CD4-positive, alpha-beta T cell treated with Interleukin-6 at 100 ng/mL for 8 hours (primary cell): ENCODE data around the gene MATK.
A peak's percentile ranks its signal among the peaks of the same experiment; 100 is the strongest.
"Not testable (repeated sequence)": the region's sequence is repeated elsewhere in the genome, so short reads cannot be mapped to it uniquely, and the experiment has no call there.

Experiments
- DNase-seq: peaks from one replicate; pipeline ENCODE4 v3.0.0-alpha.2; 2020; ENCODE audit warnings: mixed read lengths, low spot score

The MATK gene

GRCh38 chr19:3770136-3770999 is 15.8 kb downstream of the MATK start:
- no peak for DNase-seq

DNA sequence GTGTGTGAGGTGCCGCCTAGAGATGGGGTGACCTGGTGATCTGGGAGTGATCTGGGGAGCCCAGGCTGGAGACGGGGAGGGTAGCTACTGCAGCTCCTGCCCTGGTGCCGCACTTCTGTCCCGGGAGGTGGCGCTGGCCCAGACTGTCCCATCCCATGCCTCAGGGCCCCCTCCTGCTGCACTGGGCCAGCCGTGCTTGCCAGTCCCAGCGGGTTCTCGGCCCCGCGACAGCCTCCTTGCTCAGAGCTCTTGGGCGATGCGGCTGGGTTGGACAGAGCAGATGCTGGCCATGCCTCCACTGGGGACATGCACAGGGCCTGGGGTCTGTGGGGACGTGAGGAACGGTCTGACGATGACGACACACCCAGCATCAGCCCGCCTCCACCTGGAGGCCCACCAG is 16.7 kb downstream of the MATK start:
- no peak for DNase-seq

DNA sequence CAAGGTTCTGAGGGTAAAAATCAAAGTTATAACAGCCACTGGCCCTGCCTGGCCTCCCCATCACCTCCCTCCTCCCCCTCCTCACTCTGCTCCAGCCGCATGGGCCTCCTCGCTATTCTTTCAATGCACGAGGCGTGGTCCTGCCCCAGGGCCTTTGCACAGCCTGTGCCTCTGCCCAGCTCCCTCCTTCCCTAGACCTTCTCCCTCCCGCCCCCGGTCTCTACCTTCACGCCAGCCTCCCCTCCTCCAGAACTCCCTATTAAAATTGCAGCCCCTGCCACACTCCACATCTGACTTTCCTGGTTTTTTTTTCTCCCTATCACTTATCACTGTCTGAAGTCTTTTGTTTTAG is 17.5 kb downstream of the MATK start:
- no peak for DNase-seq

DNA sequence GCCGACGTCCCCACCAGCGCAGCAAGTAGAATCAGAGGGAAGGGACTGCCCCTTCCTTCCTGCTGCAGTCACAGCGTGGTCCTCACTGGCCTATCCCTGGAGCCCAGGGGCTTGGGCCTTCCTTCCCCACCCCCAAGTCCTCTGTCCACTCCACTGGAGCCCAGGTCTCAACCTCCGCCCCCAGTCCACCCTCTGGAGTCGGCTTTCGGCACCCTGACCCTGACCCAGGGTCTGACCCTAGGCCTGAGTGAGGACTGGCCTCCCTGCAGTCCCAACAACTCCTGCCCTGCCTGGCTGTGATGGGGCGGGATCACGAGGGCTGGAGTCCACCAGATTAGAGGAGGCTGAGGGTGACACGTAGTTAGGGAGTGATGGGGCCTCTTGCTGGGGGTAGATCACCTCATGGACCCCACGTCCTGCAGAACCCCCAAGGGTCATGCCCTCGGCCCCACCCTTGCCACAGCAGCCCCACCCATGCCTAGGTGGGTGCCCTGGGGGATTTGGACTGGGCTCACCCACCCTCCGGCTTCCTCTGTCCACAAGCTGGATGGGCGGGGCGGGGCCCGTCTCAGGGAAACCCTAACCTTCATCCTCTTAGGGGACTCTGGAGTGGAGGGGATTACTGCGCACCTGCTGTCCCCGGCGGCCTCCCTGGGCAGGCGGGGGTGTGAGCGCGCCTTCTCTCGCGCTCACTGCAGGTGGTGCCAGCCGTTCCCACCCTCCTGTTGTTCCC is 18.0 kb downstream of the MATK start:
- DNase-seq, result no peak

DNA sequence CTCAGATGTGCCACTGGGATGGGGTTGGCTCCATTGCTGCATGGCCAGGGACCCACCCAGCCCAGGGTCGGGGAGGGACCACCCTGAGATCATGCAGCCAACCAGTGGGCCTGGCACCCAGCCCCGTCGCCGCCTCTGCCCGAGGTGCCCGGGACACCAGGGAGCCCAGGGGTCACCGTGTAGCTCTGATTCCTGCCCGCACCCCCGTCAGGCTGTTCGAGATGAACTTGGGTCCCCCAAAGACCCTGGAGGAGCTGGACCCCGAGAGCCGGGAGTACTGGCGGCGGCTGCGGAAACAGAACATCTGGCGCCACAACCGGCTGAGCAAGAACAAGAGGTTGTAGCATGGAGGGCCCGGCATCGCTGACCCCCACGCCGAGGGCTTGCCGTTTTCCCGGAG is 19.1 kb downstream of the MATK start:
- no peak for DNase-seq

DNA sequence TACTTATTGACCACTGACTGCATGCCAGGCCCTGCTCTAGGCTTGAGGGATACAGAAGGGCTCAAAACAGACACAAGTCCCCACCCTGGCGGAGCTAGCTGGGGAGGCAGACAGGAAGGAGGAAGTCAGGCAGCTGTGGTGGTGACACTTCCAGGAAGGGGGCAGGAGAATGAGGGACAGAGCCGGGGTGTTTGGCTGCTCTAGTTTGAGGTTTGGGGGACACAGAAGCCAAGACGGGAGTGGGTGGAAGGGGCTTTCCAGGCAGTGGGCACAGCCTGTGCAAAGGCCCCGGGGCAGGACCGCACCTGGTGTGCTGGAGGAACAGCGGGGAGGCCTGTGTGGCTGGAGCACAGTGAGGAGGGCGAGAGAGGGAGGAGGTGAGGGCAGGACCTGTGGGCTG is 19.7 kb downstream of the MATK start:
- no peak for DNase-seq

- DNase-seq, result not testable (repeated sequence)
Observed at GRCh38 chr19:3765757-3766156, 20.4 kb downstream of the MATK start.

DNA sequence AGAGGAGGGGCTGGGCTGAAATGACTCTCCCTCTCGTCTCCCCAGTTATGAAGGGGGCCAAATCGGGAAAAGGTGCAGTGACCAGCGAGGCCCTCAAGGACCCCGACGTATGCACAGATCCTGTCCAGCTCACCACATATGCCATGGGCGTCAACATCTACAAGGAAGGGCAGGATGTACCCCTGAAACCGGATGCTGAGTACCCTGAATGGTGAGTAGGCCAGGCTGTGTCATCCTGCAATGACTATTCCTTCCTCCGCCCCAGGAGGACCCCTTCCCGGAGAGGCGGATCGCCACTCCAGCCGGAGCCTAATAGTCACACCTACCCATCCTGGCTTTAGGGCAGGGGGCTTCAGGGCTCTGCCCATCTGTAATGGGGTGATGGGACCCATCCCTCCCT is 21.1 kb downstream of the MATK start:
- no peak for DNase-seq

- peak; percentile 100 for DNase-seq
Observed at GRCh38 chr19:3762501-3763459, 23.4 kb downstream of the MATK start, which contains the start of gene MRPL54. Gene MRPL54, plus strand, starts transcription at chr19:3762682. Its CDS starts 19 bp downstream, at chr19:3762701.

DNA sequence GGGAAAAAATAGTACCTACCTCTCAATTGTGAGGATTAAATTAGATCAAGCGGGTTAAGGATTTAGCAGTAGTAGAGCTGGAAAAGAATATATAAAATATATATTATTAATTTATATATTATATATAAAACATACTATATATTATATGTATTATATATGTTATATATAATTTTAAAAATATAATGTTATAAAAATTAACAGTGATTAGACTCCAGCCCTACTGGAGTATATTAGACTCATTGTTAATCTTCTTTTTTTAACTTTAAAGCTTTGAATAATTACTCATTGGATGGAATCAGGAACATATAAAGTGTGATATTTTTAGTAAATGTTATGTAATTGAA is 24.1 kb downstream of the MATK start:
- DNase-seq, result no peak

GRCh38 chr19:3761382-3762129 is 24.6 kb downstream of the MATK start, which contains the start of gene APBA3:
Gene APBA3, minus strand, starts transcription at chr19:3761692. Its CDS starts 1,428 bp downstream, at chr19:3760264.
- DNase-seq, result peak; percentile 94

GRCh38 chr19:3760871-3761361 is 25.3 kb downstream of the MATK start:
- no peak for DNase-seq

- no peak for DNase-seq
Observed at GRCh38 chr19:3759482-3760254, 26.5 kb downstream of the MATK start.

DNA sequence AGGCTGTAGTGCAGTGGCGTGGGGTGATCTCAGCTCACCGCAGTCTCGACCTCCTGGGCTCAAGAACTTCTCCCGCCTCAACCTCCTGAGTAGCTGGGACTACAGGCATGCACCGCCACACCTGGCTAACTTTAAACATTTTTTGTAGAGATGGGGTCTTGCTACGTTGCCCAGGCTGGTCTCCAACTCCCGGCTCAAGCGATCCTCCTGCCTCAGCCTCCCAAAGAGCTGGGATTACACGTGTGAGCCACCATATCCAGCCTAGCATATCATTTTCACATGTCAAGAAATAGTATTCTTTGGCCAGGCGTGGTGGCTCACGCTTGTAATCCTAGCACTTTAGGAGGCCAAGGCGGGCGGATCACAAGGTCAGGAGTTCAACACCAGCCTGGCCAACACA is 27.9 kb downstream of the MATK start:
- DNase-seq, result not testable (repeated sequence)

DNA sequence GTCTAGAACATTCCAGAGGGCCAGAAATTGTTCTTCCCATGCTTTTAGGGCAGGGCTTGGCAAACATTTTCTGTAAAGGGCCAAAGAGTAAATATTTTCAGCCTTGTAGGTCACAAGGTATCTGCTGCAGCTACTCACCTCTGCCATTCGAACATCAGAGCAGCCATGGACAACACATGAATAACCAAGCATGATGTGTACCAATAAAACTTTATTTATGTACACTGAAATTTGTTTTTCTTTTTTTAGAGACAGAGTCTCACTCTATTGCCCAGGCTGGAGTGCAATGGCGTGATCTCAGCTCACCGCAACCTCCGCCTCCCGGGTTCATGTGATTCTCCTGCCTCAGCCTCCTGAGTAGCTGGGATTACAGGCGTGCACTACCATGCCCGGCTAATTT is 28.5 kb downstream of the MATK start:
- not testable (repeated sequence) for DNase-seq

GRCh38 chr19:3753631-3754410 is 32.4 kb downstream of the MATK start:
- DNase-seq, result no peak

- DNase-seq, result no peak
Observed at GRCh38 chr19:3752492-3752891, 33.7 kb downstream of the MATK start.

DNA sequence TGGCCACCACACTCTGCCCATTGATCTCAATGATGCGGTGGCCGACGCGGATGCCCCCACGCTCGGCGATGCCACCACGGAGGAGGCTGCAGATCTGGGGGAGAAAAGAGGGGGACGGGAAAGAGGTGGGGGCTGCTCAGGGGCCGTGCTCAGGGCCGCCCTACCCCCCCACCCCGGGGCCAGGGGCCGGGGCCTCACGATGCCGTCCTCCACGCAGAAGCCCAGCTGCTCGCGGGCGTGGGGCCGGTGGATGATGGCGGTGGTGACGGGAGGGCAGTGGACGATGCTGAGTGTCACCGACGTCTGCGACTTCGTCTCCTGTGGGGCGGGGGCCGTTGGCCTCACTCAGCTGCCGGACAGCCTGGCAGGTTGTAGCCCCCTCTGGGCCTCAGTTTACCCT is 34.9 kb downstream of the MATK start:
- DNase-seq, result no peak

DNA sequence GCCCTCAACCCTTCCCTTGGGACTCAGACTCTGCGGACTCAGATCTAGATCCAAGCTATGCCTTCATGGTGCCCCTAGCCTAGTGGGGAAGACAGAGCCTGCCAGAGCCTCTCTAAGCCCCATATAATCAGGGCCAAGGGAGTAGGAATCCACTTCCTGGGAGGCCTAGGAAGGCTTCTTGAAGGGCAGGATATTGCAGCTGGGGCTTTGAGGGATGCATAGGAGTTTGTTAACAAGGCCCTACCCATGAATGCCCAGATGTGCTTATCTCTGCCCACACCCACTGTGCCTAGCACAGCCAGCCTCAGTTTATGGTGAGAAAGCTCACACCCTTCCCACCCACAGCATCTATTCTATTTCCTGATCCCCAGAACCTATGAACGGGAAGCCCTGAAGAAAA is 36.0 kb downstream of the MATK start:
- DNase-seq, result no peak

DNA sequence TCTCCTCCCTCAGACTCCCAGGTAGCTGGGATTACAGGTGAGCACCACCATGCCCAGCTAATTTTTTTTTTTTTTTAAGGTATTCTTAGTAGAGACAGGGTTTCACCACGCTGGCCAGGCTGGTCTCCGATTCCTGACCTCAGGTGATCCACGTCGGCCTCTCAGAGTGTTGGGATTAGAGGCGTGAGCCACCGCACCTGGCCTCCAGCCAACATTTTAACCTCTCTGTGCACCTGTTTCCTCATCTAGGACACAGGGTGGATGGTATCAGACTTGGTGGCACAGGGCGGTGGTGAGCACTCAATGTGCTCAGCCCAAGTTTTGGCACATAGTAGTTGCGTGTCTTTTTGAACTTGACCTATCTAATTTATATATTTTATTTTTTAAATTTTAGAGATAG is 37.2 kb downstream of the MATK start:
- no peak for DNase-seq
